PC-9 (cell line): ENCODE data around the gene ERN1.

Source experiments
- CTCF ChIP-seq: fragments of 200-600 bp; sonication (generic); conservative IDR thresholded peaks from 2 replicates; pipeline ENCODE4 v1.6.1; 2017; ENCODE audit warnings: mixed run types, antibody characterized with exemption, mild to moderate bottlenecking, moderate library complexity
- EZH2 ChIP-seq: fragments of 200-600 bp; sonication (generic); IDR thresholded peaks from 2 replicates; pipeline ENCODE4 v1.8.0; 2017; ENCODE audit warnings: antibody characterized with exemption, low read depth

DNA sequence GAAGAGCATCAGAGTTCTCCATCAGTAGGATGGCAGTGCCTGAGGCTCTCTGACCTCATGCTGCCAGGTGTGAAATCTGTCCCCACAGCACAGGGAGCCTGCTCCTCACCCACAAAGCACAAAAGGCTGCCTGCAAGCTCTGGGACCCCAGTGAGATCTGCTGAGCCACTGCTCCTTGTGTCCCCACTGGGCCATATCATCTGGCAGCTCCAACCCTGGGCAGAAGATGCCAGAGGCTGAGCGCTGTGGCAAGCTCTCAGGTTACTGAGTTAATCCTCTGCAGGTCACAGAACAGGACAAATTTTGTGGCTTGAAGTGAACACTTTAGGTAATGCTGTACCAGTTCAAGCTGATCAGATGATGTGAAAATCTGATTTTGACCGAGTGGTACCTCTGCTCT, 26.7 kb upstream of the ERN1 start:
- no peak for TF ChIP-seq CTCF
- no peak for TF ChIP-seq EZH2
